Activated T-helper 9 cell treated with anti-CD3 and anti-CD28 coated beads, Interleukin-2, amount 50 U/mL, for 16 hours (primary cell): ENCODE data around the gene CA5B.
"Not testable (repeated sequence)": the region's sequence is repeated elsewhere in the genome, so short reads cannot be mapped to it uniquely, and the experiment has no call there.

ENCODE experiments used
- DNase-seq: peaks from one replicate; pipeline ENCODE4 v3.0.0-alpha.2; 2020; ENCODE audit warnings: low read depth

Gene CA5B

GRCh38 chrX:15814771-15815365, 76.8 kb downstream of the CA5B start:
- DNase-seq, result no peak

- no peak for DNase-seq
These were observed 77.8 kb downstream of the CA5B start for GRCh38 chrX:15815779-15816437.

GRCh38 chrX:15816438-15816809, 78.4 kb downstream of the CA5B start:
- DNase-seq, result no peak

- peak; percentile 4 for DNase-seq
These were observed 78.8 kb downstream of the CA5B start for GRCh38 chrX:15816886-15817285.

GRCh38 chrX:15820106-15821073, 82.3 kb downstream of the CA5B start:
- DNase-seq, result no peak

GRCh38 chrX:15822922-15823321, 84.9 kb downstream of the CA5B start:
- no peak for DNase-seq

- DNase-seq, result no peak
These were observed 87.9 kb downstream of the CA5B start for GRCh38 chrX:15825936-15826335.

- no peak for DNase-seq
These were observed 91.1 kb downstream of the CA5B start for GRCh38 chrX:15829217-15829616.

GRCh38 chrX:15831347-15831746, 93.3 kb downstream of the CA5B start:
- DNase-seq, result not testable (repeated sequence)

- DNase-seq, result no peak
These were observed 96.0 kb downstream of the CA5B start for GRCh38 chrX:15834053-15834452.

- no peak for DNase-seq
These were observed 96.9 kb downstream of the CA5B start for GRCh38 chrX:15834827-15835595.
